ENCODE measurements around the gene TNFRSF18. TPM values are rescaled to one million over a fixed set of nuclear protein-coding genes. Genes with fewer than 3 reads are reported as not detected.

TNFRSF18 gene
- total RNA-seq, 1 experiment from 2014 or later, result 0.83 TPM

- Mint-ChIP-seq H3K27ac (no peak overlapping the region), H3K27me3 (ENCODE audit: low read depth) (no peaks in the 10 kb centered on the region), H3K4me3 (no peak overlapping the region), H3K36me3 (peaks cover 9% of the 10 kb centered on the region), H3K9me3 (no peaks in the 10 kb centered on the region), H3K4me1 (no peaks in the 10 kb centered on the region)
- POLR2A ChIA-PET, result no interaction called here
- DNase-seq (ENCODE audit: low spot score) (no peak), ATAC-seq (no peak)
- CTCF ChIA-PET, result interaction anchor here (0.8 to 1.2 kb wide), 2 partner anchors 72 to 217 kb away, joined by 3 read pairs; no protein-coding TSS in a partner anchor
- TF ChIP-seq NFE2L1 (CRISPR knock-in tag; IDR thresholded peaks at IDR 0.05) (no peak), ZNF263 (CRISPR knock-in tag; IDR thresholded peaks at IDR 0.05; ENCODE audit: low read depth) (no peak), ATF1 (CRISPR knock-in tag; IDR thresholded peaks at IDR 0.05) (no peak), ATF6 (CRISPR knock-in tag; IDR thresholded peaks at IDR 0.05) (no peak), CREB1 (CRISPR knock-in tag; IDR thresholded peaks at IDR 0.05) (no peak), ZNF425 (CRISPR knock-in tag; conservative IDR thresholded peaks at IDR 0.05) (no peak)
These were observed 12.3 kb upstream of the TNFRSF18 start for GRCh38 chr1:1218524-1219200.

GRCh38 chr1:1217621-1218523, 11.5 kb upstream of the TNFRSF18 start:
- no peak for DNase-seq (ENCODE audit: low spot score)
- Mint-ChIP-seq H3K4me3 (no peak overlapping the region), H3K4me1 (no peaks in the 10 kb centered on the region), H3K27me3 (ENCODE audit: low read depth) (no peaks in the 10 kb centered on the region), H3K27ac (no peak overlapping the region), H3K36me3 (peaks cover 4% of the 10 kb centered on the region), H3K9me3 (no peaks in the 10 kb centered on the region)
- ChIA-PET CTCF (interaction anchor here (0.8 to 1.2 kb wide), 2 partner anchors 71 to 216 kb away, joined by 3 read pairs; no protein-coding TSS in a partner anchor), POLR2A (interaction anchor here (0.6 kb wide), 1 partner anchor 77 kb away, joined by 3 read pairs; no protein-coding TSS in a partner anchor)
- TF ChIP-seq FOXK1 (CRISPR knock-in tag; IDR thresholded peaks at IDR 0.05) (no peak), ZNF423 (CRISPR knock-in tag; IDR thresholded peaks at IDR 0.05) (peak; percentile 50; the same call in 1 of the 2 replicates)
- ATAC-seq, result no peak

GRCh38 chr1:1216770-1217620, 10.6 kb upstream of the TNFRSF18 start:
- no peaks in the 10 kb centered on the region for H3K4me1 Mint-ChIP-seq
- no peak for DNase-seq (ENCODE audit: low spot score)
- no peaks in the 10 kb centered on the region for H3K9me3 Mint-ChIP-seq
- H3K4me3 Mint-ChIP-seq, result no peak overlapping the region
- peak overlapping the region; percentile 20; the same call in 1 of the 2 replicates for H3K27ac Mint-ChIP-seq
- ChIA-PET CTCF (interaction anchor here (1.2 kb wide), 1 partner anchor 215 kb away, joined by 3 read pairs; no protein-coding TSS in a partner anchor), POLR2A (interaction anchor here (0.6 kb wide), 1 partner anchor 76 kb away, joined by 3 read pairs; no protein-coding TSS in a partner anchor)
- no peak for ATAC-seq
- H3K27me3 Mint-ChIP-seq (ENCODE audit: low read depth), result no peaks in the 10 kb centered on the region
- no peaks in the 10 kb centered on the region; the same call in 1 of the 2 replicates for H3K36me3 Mint-ChIP-seq
- TF ChIP-seq ZNF263 (CRISPR knock-in tag; IDR thresholded peaks at IDR 0.05; ENCODE audit: low read depth) (no peak), AR (CRISPR knock-in tag; IDR thresholded peaks at IDR 0.05) (no peak), USF1 (CRISPR knock-in tag; IDR thresholded peaks at IDR 0.05) (no peak), ZNF317 (CRISPR knock-in tag; IDR thresholded peaks at IDR 0.05; ENCODE audit: borderline replicate concordance, low read depth) (no peak), HMGA2 (CRISPR knock-in tag; IDR thresholded peaks at IDR 0.05) (no peak), NFYB (CRISPR knock-in tag; conservative IDR thresholded peaks at IDR 0.05; ENCODE audit: low read depth) (no peak), ATF3 (CRISPR knock-in tag; conservative IDR thresholded peaks at IDR 0.05) (no peak), JUN (CRISPR knock-in tag; IDR thresholded peaks at IDR 0.05) (no peak), NR3C1 (CRISPR knock-in tag; conservative IDR thresholded peaks at IDR 0.05; ENCODE audit: low read depth) (no peak), ZNF396 (CRISPR knock-in tag; IDR thresholded peaks at IDR 0.05; ENCODE audit: borderline replicate concordance) (no peak), TEAD1 (CRISPR knock-in tag; IDR thresholded peaks at IDR 0.05) (no peak)
